ENCODE measurements around the gene TYMS.

DNA sequence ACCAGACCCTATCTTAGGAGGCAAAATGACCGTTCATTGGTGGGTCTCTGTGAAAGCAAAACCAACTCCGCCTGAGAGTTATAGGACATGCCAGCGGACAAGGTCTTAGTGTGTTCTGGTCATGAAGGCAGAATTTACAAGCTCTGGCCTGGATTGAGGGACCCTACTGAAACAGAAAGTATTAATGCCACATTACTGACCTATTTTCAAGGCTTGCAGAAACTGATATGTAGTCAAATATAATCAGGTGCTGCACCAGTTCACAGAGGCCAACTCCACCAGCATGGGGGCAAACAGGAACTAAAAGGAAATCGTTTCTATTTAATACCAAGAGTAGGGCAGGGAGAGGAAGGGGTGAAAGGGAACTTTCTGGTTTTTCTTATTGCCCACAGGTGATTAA, 19.7 kb downstream of the TYMS start:
- TF ChIP-seq PPARA (CRISPR knock-in tag; IDR thresholded peaks at IDR 0.05; ENCODE audit: borderline replicate concordance) (no peak), ARNTL (CRISPR knock-in tag; IDR thresholded peaks at IDR 0.05; ENCODE audit: borderline replicate concordance, low read depth) (no peak), BACH2 (CRISPR knock-in tag; IDR thresholded peaks at IDR 0.05; ENCODE audit: borderline replicate concordance) (no peak), TCF4 (CRISPR knock-in tag; IDR thresholded peaks at IDR 0.05; ENCODE audit: borderline replicate concordance) (no peak), ZFP3 (CRISPR knock-in tag; IDR thresholded peaks at IDR 0.05) (no peak), GLIS3 (CRISPR knock-in tag; IDR thresholded peaks at IDR 0.05) (no peak)
